ENCODE results near the gene CHST8.

The CHST8 gene

DNA sequence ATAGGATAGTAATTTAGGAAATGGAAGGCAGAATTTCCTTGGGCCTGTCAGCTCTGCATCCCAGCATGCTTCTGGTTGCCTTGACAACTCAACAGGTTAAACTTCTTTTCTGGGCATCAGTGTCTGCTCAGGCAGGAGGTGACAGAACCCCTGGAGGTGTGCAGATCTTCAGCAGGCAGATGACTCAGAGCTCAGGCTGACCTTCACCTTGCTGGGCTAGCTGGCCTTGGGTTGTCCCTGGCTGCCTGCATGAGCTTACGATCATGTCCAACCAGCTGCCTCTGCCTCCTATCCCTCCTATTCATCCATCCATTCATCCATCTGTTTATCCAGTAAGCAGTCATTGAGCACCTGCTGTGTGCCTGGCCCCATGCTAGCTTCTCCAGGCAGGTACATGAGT lies 93.7 kb downstream of the CHST8 start:
- DNase-seq (ENCODE audit: low read depth in 2 of 2) = no peak

DNA sequence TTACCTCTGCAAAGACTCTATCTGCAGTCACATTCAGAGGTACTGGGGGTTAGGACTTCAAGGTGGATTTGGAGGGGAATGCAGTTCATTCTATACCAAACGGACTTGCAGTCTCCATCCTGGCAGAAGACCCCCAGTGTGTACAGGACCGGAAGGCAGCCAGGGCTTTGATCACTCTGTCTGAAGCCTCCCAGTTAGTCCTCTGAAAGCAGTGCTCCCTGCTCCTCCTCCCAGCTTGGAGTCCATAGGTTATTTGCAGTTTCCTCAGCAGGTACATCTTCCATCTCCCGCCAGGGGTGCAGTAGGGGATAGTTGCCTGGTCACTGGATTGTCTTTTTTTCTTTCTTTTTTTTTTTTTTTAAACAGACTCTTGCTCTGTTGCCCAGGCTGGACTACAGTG lies 96.1 kb downstream of the CHST8 start:
- no peak for DNase-seq (ENCODE audit: low read depth in 2 of 2)

DNA sequence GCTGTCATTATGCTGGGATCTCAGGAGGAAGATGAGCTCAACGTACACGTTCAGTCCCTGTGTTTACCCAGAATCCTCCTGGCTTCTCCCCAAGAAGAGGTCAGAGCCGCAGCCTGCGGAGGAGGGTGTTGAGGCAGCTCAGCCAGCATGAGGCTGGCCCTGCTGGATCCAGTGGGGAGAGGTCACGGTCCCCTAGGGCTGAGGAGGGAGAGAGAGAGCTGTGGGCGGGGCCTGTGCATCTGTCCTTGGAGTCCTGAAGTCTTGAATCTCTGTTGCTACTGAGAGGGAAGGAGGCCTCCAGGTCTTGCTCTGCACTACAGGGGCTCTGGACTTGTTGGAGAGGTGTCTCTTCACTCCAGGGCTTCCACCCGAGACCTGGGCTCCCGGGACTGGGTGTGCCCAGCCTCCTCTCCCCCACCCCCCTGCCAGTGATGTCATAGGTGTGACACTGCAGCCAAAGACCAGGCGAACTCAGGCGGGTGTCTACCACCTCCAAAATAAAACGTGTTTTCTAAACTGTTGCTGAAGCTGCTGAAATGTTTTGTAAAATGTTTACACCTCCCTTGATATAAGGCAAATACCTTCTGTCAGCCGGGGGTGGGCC lies 97.0 kb downstream of the CHST8 start:
- no peak for DNase-seq (ENCODE audit: low read depth in 2 of 2)

DNA sequence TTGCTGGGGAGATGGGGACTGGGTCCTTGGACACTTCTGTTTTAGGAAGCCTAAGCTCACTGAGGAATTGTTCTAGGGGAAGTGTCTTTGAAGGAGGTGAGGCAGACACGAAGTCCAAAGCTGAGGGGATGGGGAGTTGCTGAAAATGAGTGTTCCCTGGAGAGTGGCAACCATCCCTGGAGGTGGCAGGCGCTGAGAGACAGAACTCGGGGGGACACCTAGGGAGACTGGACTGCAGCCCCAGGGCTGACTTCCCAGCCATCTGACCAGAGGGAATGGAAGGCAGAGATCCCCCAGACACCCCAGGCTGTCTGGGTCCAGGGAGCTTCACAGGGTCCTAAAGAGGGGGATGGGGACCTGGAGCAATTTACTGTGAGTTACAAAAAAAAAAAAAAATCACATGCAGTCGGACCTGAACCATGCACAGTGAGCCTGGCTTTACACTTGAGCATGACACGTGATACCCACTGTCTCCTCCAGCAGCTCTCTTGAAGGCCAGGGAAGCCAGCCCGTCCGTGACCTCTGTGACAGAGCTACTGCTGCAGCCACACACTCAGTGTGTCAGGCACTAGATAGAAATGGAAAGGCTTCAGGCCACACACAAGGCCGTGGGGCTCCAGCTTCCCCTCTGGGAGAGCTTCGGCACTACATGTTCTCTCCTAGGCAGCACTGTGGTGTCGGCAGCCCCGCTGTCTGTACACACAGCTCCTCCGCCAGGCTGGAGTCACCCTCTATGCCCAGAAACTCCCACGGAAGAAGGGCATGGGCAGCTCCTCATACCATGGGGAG lies 97.8 kb downstream of the CHST8 start:
- no peak for DNase-seq (ENCODE audit: low read depth in 2 of 2)

DNA sequence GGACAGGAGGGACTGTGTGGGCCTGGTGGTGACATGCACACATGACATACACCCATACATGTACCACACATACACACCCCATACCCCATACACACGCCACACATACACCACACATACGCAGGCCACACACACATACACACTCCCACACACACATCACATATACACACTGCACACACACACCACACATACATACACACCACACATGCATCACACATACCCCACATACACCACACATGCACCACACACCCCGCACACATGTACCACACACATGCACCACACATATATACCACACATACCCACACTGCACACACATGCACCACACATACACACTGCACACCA lies 98.4 kb downstream of the CHST8 start:
- DNase-seq (ENCODE audit: low read depth in 2 of 2) = no peak

DNA sequence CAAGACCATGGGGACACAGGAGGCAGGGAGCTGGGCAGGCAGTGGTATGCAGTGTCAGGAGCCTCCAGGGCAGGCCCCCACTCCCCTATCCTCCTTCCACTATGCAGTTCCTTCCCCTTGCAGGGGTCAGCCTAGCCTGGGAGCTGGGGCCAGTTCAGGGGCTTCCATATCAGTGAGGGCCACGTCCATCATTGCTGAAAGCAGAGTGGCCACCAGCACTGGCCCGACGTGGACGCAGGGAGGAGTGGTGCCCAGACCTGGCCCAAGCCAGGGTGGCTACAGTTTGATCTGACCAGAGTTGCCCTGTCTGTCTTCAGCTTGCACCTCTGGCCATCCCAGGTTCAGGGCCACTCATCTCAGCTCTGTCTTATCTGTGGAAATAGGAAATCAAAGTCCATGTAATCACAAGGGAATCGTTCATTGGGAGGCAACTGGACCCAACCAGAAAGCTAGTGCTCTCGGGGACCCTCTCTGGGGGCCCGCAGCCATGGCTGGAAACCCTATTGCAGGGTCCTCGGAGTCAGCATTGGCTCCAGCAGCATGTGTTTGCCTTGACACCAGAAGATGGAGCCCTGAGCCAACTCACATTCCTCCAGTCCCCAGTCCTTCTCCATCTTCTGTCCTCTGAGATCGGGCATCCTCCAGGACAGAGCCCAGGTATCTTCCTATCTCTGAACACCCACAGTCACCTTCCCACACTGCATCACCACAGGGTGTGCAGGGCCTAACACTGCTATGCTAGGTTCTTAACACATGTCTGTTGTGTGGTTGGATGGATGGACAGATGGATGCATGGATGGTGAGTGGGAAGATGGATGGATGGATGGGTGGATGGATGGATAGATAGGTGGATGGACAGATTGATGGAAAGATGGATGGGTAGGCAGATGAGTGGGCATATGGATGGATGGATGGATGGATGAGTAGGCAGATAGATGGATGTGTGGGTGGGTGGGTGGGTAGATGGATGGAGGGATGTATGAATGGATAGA lies 99.2 kb downstream of the CHST8 start:
- no peak for DNase-seq (ENCODE audit: low read depth in 2 of 2)

DNA sequence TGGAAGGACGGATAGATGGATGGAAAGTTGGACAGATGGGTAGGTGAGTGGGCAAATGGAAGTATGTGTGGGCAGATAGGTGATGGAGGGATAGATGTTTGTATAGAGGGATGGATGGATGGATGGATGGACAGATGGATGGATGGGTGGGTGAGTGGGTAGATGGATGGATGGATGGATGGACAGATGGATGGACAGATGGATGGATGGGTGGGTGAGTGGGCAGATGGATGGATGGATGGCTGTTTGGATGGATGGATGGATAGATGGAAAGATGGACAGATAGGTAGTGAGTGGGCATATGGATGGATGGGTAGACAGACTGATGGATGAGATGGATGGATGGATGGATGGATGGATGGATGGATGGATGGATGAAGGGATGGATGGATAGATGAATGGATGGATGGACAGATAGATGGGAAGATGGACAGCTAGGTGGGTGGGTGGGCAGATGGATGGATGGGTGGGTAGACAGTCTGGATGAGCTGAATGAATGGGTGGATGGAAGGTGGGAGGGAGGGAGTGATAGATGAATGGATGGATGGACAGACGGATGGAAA lies 100.1 kb downstream of the CHST8 start:
- DNase-seq (ENCODE audit: low read depth in 2 of 2) = no peak

DNA sequence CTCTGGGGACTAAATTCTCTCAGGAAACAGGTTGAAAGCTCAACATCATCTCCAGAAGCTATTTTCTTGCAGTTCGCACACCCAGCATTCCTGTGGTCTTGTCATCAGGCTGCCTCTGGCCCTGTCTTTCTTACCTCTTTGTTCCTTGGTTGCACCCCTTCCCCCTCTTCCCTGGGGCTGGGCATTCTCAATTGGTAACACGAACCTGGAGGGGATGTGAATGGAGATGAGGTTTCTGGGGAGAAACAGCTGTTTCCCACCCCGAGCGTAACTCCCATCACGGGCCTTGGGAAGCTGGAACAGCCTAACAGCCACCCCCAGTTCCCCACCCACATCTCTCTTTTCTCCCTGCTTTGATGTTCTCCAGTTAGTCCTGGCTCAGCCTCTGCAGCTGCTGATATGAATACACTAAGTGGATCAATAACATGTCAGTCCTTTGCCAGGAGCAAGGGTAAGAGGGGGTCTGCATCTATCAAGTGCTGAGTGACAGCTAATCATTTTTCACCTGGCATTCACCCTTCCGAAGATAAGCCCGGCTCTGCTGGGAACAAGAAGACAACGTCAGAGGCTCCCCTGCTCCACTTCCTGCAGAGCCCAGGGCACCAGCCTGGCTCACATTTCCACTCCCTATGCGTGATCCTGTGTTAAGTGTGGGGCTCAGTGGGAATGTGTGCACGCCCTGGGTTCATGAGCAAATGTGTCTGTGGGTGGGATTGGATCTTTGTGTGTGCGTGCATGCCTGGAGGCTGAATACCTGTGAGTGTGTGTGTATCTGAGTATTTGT lies 100.9 kb downstream of the CHST8 start:
- DNase-seq (ENCODE audit: low read depth in 2 of 2) = no peak

DNA sequence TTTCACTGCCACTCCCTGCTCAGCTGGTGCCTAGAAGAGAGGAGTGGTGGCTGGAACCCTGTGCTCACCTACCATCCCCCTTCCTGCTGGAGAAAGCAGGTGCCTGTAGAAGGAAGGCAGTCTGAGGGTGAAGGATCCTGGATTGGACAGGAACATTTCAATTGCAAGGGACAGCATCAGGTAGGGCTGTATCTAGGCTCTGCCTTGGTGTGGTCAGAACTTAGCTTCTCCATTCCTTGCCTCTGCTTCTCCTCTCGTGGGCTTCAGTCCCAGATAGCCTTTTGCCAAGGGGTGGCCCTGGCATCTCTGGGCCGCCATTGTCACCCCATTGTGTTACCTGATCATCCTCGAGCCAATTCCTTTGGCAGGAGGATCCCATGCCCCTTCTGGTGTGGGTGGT lies 101.8 kb downstream of the CHST8 start:
- DNase-seq (ENCODE audit: low read depth in 2 of 2) = no peak

DNA sequence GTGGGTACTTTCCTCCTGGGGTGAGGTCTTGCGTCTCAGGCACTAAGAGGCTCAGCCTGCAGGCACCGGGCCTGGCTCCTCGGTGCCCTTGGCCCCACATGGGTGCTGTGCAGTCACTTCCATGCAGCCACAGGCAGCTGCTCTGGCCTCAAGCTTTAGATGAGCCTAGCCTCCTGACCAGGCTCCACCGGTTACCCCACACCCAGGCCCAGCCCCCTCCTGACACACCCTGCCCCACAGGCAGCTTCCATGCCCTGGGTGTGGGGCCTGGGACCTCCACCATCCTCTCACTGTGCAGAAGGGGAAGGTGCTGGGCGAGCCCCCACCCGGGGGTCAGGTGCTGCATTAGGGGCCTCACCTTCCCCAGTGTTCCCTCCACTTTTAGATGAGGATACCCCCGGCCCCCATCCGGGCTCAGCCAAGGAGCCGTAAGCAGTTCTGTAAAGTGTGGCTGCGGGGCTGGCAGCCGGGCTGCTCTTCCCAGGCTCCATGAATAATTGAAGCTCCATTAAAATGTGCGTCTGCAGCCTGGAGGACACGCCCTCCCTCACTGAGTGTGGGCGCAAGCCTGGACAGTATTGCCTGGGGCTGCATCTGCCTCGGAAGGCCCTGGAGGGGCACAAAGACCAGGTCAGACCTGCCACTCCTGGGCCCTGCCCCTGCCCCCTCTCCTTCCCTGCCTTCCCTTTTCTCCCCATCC lies 102.4 kb downstream of the CHST8 start:
- DNase-seq (ENCODE audit: low read depth in 2 of 2) = no peak

DNA sequence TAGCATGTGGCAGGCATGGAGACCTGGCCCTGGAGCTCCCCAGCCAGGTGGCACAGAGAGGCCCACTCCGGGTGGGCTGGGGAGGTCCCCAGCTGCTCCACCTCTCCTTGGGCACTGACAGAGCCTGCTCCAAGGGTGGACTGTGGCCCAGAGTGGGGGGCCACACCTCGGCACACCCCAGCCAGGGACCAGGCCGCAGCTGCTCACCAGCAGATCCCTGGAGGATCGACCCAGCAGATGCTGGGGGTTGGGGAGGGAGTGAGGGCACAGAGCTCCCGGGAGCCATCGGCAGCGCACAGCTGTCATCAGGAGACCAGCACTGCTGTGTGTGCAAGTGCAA lies 102.9 kb downstream of the CHST8 start:
- no peak for DNase-seq (ENCODE audit: low read depth in 2 of 2)

DNA sequence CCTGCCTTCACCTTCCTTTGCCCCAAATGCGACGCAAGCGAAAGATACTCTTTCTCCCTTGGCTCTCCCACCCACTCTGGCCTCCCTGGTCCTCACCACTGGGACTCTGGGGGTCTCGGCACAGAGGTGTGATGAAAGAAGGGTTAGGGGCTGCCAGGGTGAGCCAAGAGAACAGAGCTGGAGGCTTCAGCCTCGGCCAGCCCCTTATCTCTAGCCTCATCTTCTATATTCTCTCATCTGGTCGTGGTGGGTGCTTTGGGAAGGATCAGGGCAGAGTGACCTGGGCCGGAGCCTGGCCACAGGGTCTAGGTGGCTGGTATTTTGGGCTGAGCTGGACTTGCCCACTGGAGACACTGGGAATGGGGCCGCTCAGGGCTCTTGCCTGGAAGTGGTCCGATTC lies 103.8 kb downstream of the CHST8 start:
- DNase-seq (ENCODE audit: low read depth in 2 of 2) = no peak

DNA sequence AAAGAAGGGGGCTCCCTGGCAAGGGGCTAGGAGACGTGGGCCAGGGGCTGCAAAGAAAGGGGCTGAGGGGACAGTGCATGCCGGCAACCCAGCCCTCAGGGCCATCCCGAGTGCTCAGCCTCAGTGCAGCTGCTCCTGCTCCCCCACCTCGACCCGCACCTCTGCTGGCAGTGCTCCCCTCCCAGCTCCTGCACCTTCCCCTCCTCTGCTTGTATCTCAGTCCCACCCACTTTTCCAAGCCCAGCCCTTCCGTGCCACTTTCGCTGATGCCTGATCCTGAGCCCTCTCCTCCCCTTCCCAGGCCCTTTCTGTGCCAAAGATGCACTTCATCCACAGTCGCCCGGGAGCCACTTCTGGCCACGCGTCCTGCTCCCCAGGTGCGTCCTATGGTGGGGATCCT lies 105.0 kb downstream of the CHST8 start:
- no peak for DNase-seq (ENCODE audit: low read depth in 2 of 2)

DNA sequence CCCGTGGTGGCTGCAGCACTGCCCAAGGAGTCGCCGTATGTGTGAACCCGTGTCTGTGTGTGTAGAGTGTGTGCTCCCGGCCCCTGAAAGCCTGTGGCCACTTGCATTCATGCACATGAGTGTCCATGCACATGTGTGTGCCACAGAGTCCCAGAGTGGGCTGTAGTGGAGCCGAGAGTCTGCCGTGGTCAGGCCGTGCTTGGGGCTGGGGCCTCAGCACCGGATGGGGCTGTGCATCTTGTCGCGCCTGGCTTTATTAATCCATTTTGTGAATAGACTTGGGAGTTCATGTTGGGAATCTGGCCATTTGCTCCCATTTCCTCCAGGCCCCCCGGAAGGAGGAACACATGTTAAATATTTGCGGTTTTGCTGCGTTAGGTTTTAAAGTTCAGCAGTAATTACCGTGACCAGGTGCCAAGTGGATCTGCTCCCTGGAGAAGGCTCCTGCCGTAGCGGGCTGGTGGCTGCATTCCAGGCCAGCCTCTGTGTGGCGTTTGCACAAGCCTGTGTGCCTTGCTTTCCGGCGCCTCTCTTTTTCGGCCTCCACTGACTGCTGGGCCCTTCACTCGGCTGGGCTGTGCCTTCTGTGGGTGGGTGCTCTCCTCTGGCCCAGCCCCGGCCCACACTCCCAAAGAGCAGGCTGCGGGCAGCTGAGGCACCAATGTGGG lies 105.7 kb downstream of the CHST8 start:
- no peak for DNase-seq (ENCODE audit: low read depth in 2 of 2)

DNA sequence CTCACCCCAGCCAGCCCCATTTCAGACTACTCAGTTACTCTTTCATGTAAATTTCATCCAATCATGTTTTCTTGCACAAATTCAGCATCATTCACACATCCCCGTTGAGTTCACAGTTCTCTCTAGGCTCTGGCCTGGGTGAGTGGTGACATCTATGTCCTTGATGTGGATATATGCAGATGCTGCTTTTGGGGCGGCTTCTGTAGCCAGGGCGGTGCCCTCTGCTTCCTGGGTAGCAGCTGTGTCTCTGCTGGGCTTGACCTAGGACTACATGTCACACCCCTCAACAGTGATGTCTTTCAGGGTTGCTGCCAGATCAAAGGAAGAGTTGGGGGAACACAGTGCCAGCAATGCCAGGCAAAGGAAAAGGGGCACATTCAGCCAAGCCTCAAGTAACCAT lies 106.4 kb downstream of the CHST8 start:
- no peak for DNase-seq (ENCODE audit: low read depth in 2 of 2)

DNA sequence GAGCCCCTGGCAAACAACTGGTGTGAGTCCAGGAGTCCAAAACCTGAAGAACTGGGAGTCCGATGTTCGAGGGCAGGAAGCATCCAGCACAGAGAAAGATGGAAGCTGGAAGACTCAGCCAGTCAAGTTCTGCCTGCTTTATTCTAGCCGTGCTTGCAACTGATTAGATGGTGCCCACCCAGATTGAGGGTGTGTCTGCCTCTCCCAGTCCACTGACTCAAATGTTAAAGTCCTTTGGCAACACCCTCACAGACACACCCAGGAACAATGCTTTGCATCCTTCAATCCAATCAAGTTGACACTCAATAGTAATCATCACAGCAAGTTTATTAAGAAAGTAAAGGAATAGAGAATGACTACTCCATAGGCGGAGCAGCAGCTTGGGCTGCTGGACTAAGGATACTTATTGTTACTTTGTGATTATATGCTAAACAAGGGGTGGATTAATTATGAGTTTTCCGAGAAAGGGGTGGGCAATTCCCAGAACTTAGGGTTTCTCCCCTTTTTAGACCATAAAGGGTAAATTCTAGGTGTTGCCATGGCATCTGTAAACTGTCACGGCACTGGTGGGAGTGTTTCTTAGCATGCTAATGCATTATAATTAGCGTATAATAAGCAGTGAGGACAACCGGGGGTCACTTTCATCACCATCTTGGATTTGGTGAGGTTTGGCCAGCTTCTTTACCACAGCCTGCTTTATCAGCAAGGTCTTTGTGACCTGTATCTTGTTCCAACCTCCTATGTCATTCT lies 109.3 kb downstream of the CHST8 start:
- DNase-seq (ENCODE audit: low read depth in 2 of 2) = no peak

DNA sequence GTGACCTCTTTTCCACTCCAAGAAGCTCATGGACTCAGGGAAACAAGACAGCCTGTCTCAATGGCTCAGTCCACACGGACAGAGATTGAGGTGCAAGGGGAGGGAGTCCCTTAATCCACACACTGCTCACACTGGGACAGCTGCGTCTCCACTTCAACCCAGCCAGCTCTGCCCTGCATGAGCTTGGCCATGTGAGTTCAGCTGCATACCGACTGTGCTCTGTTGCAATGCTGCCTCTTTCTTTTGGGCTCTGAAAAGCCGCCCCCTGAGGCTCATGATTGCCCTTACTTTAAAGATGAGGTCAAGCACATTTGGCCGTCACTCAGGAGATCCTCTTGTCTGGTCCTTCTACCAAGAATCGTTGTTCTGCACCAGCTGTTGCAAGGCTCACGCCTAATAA lies 110.1 kb downstream of the CHST8 start:
- no peak for DNase-seq (ENCODE audit: low read depth in 2 of 2)

DNA sequence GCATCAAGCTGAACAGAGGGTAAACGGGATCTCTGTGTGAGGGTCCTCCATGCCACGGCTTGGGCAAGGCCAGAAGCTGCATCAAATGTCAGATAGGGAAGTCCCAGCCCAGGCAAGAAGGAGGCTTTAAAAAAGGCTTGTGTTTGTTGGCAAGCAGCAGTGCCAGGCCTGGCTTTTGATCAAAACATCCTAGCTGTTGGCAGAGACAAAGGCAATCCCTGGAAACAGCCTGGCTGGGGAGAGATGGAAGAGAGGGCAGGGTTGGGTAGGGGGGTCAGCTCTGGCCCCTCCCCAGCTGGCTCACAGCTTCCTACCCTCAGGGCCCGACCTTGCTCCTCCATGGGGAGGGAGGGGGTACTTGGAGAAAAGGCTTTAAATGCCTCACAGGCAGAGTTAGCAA lies 113.2 kb downstream of the CHST8 start:
- no peak for DNase-seq (ENCODE audit: low read depth in 2 of 2)

DNA sequence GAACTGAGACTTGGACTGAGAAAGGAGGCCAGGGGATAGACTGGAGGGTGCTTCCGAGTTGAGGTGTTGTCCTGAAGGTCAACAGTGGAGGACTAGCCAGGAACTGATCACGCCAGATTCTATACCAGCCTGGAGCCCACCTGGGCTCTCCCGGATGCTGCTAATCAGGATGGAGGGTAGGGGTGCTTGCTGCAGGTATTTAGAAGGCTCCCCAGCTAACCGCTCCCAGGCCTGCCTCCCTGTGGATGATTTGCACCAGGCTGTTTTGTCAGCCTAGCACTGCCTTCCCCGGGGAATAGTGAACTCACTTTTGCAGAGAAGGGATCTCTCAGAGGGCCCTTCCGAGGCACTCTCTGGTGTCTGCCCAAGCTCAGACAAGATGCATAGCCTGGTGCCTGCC lies 114.4 kb downstream of the CHST8 start:
- no peak for DNase-seq (ENCODE audit: low read depth in 2 of 2)

DNA sequence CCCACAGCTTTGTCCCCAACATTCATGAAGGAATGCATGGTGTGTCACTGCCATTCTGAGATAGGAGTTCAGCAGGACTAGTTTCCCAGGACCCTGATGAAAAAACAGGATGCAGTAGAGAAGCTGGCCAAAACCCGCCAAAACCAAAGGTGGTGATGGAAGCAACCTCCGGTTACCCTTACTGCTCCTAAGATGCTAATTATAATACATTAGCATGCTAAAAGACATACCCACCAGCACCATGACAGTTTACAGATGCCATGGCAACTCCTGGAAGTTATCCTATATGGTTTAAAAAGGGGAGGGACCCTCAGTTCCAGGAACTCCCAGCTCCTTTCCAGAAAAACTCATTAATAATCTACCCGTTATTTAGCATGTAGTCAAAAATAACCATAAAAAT lies 115.0 kb downstream of the CHST8 start:
- no peak for DNase-seq (ENCODE audit: low read depth in 2 of 2)
